HG03108 (cell line): ENCODE data around the gene PLXNA4.

ENCODE experiments used
- ATAC-seq: cut with Tn5 transposase; IDR thresholded peaks from one replicate; pipeline ENCODE4 v1.9.1; 2021; ENCODE audit warnings: moderate library complexity; ENCODE audit not compliant: unreplicated experiment

The PLXNA4 gene

GRCh38 chr7:132108563-132108962 is 467.7 kb downstream of the PLXNA4 start:
- ATAC-seq: no peak

- ATAC-seq: no peak
These were observed 469.8 kb downstream of the PLXNA4 start for GRCh38 chr7:132106491-132106890.

- no peak for ATAC-seq
These were observed 471.2 kb downstream of the PLXNA4 start for GRCh38 chr7:132105096-132105495.

GRCh38 chr7:132103718-132104117 is 472.6 kb downstream of the PLXNA4 start:
- no peak for ATAC-seq

- no peak for ATAC-seq
These were observed 473.3 kb downstream of the PLXNA4 start for GRCh38 chr7:132102942-132103341.

GRCh38 chr7:132102391-132102790 is 473.9 kb downstream of the PLXNA4 start:
- no peak for ATAC-seq

GRCh38 chr7:132100981-132101380 is 475.3 kb downstream of the PLXNA4 start:
- no peak for ATAC-seq

- ATAC-seq: no peak
These were observed 475.8 kb downstream of the PLXNA4 start for GRCh38 chr7:132100483-132100882.

GRCh38 chr7:132099163-132099562 is 477.1 kb downstream of the PLXNA4 start:
- no peak for ATAC-seq

GRCh38 chr7:132098327-132098726 is 477.9 kb downstream of the PLXNA4 start:
- no peak for ATAC-seq

- ATAC-seq: no peak
These were observed 478.6 kb downstream of the PLXNA4 start for GRCh38 chr7:132097550-132098134.

GRCh38 chr7:132095111-132095765 is 481.0 kb downstream of the PLXNA4 start:
- ATAC-seq: no peak

- no peak for ATAC-seq
These were observed 484.2 kb downstream of the PLXNA4 start for GRCh38 chr7:132092106-132092505.

- ATAC-seq: no peak
These were observed 484.6 kb downstream of the PLXNA4 start for GRCh38 chr7:132091706-132092105.

GRCh38 chr7:132090444-132090843 is 485.8 kb downstream of the PLXNA4 start:
- ATAC-seq: no peak

GRCh38 chr7:132089356-132089755 is 486.9 kb downstream of the PLXNA4 start:
- no peak for ATAC-seq

- no peak for ATAC-seq
These were observed 488.8 kb downstream of the PLXNA4 start for GRCh38 chr7:132087421-132087820.

GRCh38 chr7:132084776-132085388 is 491.4 kb downstream of the PLXNA4 start:
- ATAC-seq: no peak

- no peak for ATAC-seq
These were observed 492.6 kb downstream of the PLXNA4 start for GRCh38 chr7:132083537-132084123.

GRCh38 chr7:132083126-132083525 is 493.1 kb downstream of the PLXNA4 start:
- ATAC-seq: no peak

- ATAC-seq: no peak
These were observed 493.9 kb downstream of the PLXNA4 start for GRCh38 chr7:132082394-132082793.

- no peak for ATAC-seq
These were observed 494.6 kb downstream of the PLXNA4 start for GRCh38 chr7:132081686-132082085.
